Panc1 (cell line): Measurements from ENCODE around the gene SMYD4. TPM values are rescaled to one million over a fixed set of nuclear protein-coding genes. Genes with fewer than 3 reads are reported as not detected.

Experiments used
- ATAC-seq: fragments of 200-7000 bp; cut with Tn5 transposase; 2 replicates; pipeline ENCODE4 v1.9.1; 2020; ENCODE audit warnings: mild to moderate bottlenecking, moderate library complexity
- BruUV-seq: library from RNA; stranded (reverse); fragments of 400-500 nt; replicated peaks from 2 replicates; lab custom pipeline; 2021; lab: Mats Ljungman, UMichigan
- CTCF ChIA-PET: fragments of 300-600 bp; sonication (Branson Sonifier 250); formaldehyde crosslinking; loops from one replicate; lab custom pipeline; 2022; ENCODE audit warnings: antibody characterized with exemption; lab: Charles Lee
- POLR2A ChIA-PET: fragments of 300-600 bp; sonication (Branson Sonifier 250); formaldehyde crosslinking; loops from one replicate; lab custom pipeline; 2022; ENCODE audit warnings: antibody characterized with exemption; lab: Charles Lee
- DNase-seq: peaks from one replicate; pipeline ENCODE4 v3.0.0-alpha.2; 2010; ENCODE audit warnings: low read depth, low spot score
- H3K27ac ChIP-seq: 2 replicates; pipeline ENCODE4 v1.5.1; 2011; ENCODE audit warnings: mild to moderate bottlenecking, low read length, inconsistent platforms
- H3K27me3 ChIP-seq: fragments of 200-500 bp; sonication (Bioruptor generic); 2 replicates; pipeline ENCODE4 v1.6.0; 2014; ENCODE audit warnings: low read length, inconsistent platforms; ENCODE audit not compliant: control insufficient read depth, insufficient read depth
- H3K36me3 ChIP-seq: fragments of 200-500 bp; sonication (Bioruptor generic); 2 replicates; pipeline ENCODE4 v1.5.1; 2014; ENCODE audit warnings: inconsistent platforms, mild to moderate bottlenecking, low read length, moderate library complexity; ENCODE audit not compliant: control insufficient read depth, insufficient read depth
- H3K4me1 ChIP-seq: 2 replicates; pipeline ENCODE4 v1.5.1; 2011; ENCODE audit warnings: inconsistent platforms, mild to moderate bottlenecking, low read length, moderate library complexity; ENCODE audit not compliant: control insufficient read depth, insufficient read depth
- H3K4me3 ChIP-seq, 2 experiments: 2 replicates each; pipeline ENCODE4 v1.5.1; 2011 to 2012; ENCODE audit warnings: low read depth in 2 of 2, low read length in 2 of 2, mild to moderate bottlenecking in 2 of 2, inconsistent platforms in 1 of 2, moderate library complexity in 1 of 2
- H3K9me3 ChIP-seq: fragments of 200-500 bp; sonication (Bioruptor generic); 2 replicates; pipeline ENCODE4 v1.5.1; 2014; ENCODE audit warnings: low read depth, mild to moderate bottlenecking, inconsistent platforms, low read length, moderate library complexity; ENCODE audit not compliant: control insufficient read depth, insufficient read depth
- POLR2AphosphoS5 ChIP-seq: IDR thresholded peaks from 2 replicates; pipeline ENCODE4 v1.6.1; 2012; ENCODE audit warnings: mild to moderate bottlenecking, low read depth, low read length, moderate library complexity
- SIN3A ChIP-seq: IDR thresholded peaks from 2 replicates; pipeline ENCODE4 v1.6.1; 2012; ENCODE audit warnings: low read depth, mild to moderate bottlenecking, low read length, moderate library complexity, borderline replicate concordance; ENCODE audit not compliant: insufficient read depth
- TCF7L2 ChIP-seq: IDR thresholded peaks from 2 replicates; pipeline ENCODE4 v1.6.1; 2011; ENCODE audit warnings: mild to moderate bottlenecking, low read depth, low read length, inconsistent platforms
- in situ Hi-C: cut with HindIII; loops from 2 replicates; pipeline ENCODE4 v1.10.0; 2016; ENCODE audit warnings: low sequenced_read_pairs, low pct_unique_long_range_greater_than_20kb
- intact Hi-C: fragments of 100-400 bp; cut with micrococcal nuclease; formaldehyde crosslinking; loops from one replicate; pipeline ENCODE4 v1.10.0; 2022; ENCODE audit not compliant: unreplicated experiment
- total RNA-seq: library from RNA; stranded (reverse); gene quantifications from one replicate; pipeline ENCODE4 v1.2.1, GENCODE V29; 2021; ENCODE audit not compliant: unreplicated experiment
- TF ChIP-seq, protein P1 (sequence below), 2 experiments: IDR thresholded peaks; 2 replicates each; pipeline ENCODE4 v1.6.1; 2011 to 2012; ENCODE audit warnings: low read depth in 2 of 2, control low read depth in 1 of 2, low read length in 1 of 2, mild to moderate bottlenecking in 1 of 2, moderate library complexity in 1 of 2; ENCODE audit not compliant: insufficient read depth in 1 of 2
- TF ChIP-seq, protein P2 (sequence below): fragments of 450-650 bp; IDR thresholded peaks from 2 replicates; pipeline ENCODE4 v1.5.1; 2017; ENCODE audit warnings: mild to moderate bottlenecking

Gene SMYD4
- total RNA-seq, 1 experiment from 2014 or later, result 17.1 TPM

DNA sequence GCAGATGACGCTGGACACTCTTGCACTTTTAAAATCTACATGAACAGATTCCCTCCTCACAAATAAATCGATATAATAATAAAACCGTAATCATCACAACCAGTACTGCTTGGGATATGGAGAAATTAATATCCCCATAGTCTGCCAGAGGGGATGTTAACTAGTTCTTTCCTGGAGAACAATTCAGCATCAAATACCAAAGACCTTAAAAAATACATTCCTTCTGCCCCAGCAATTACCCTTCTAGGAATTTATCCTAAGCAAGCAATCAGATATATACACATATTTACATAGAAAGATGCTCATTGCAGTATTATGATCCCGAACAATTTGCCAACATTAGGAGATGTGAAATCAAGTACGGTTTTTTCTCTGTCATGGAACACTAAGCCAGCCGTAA lies 21.8 kb downstream of the SMYD4 start:
- ATAC-seq, result no peak
- H3K9me3 ChIP-seq, result no peaks in the 10 kb centered on the region
- no peak for TF ChIP-seq TCF7L2
- TF ChIP-seq, protein P1, sequence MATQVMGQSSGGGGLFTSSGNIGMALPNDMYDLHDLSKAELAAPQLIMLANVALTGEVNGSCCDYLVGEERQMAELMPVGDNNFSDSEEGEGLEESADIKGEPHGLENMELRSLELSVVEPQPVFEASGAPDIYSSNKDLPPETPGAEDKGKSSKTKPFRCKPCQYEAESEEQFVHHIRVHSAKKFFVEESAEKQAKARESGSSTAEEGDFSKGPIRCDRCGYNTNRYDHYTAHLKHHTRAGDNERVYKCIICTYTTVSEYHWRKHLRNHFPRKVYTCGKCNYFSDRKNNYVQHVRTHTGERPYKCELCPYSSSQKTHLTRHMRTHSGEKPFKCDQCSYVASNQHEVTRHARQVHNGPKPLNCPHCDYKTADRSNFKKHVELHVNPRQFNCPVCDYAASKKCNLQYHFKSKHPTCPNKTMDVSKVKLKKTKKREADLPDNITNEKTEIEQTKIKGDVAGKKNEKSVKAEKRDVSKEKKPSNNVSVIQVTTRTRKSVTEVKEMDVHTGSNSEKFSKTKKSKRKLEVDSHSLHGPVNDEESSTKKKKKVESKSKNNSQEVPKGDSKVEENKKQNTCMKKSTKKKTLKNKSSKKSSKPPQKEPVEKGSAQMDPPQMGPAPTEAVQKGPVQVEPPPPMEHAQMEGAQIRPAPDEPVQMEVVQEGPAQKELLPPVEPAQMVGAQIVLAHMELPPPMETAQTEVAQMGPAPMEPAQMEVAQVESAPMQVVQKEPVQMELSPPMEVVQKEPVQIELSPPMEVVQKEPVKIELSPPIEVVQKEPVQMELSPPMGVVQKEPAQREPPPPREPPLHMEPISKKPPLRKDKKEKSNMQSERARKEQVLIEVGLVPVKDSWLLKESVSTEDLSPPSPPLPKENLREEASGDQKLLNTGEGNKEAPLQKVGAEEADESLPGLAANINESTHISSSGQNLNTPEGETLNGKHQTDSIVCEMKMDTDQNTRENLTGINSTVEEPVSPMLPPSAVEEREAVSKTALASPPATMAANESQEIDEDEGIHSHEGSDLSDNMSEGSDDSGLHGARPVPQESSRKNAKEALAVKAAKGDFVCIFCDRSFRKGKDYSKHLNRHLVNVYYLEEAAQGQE (IDR thresholded peaks at IDR 0.05; ENCODE audit: insufficient read depth in 1 of 2, low read depth in 2 of 2, low read length in 1 of 2), result no peak
- TF ChIP-seq SIN3A, result no peak
- TF ChIP-seq, protein P2, sequence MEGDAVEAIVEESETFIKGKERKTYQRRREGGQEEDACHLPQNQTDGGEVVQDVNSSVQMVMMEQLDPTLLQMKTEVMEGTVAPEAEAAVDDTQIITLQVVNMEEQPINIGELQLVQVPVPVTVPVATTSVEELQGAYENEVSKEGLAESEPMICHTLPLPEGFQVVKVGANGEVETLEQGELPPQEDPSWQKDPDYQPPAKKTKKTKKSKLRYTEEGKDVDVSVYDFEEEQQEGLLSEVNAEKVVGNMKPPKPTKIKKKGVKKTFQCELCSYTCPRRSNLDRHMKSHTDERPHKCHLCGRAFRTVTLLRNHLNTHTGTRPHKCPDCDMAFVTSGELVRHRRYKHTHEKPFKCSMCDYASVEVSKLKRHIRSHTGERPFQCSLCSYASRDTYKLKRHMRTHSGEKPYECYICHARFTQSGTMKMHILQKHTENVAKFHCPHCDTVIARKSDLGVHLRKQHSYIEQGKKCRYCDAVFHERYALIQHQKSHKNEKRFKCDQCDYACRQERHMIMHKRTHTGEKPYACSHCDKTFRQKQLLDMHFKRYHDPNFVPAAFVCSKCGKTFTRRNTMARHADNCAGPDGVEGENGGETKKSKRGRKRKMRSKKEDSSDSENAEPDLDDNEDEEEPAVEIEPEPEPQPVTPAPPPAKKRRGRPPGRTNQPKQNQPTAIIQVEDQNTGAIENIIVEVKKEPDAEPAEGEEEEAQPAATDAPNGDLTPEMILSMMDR, result no peak
- no peak for TF ChIP-seq POLR2AphosphoS5
- H3K27me3 ChIP-seq, result no peaks in the 10 kb centered on the region
- H3K36me3 ChIP-seq, result no peaks in the 10 kb centered on the region; the same call in 1 of the 2 replicates
- intact Hi-C loops, result no loop called here
- DNase-seq, result no peak
- ChIA-PET POLR2A (no interaction called here), CTCF (no interaction called here)
- in situ Hi-C loops, result no loop called here
- H3K4me3 ChIP-seq, result no peak overlapping the region
- no peak overlapping the region for H3K27ac ChIP-seq
- H3K4me1 ChIP-seq, result no peaks in the 10 kb centered on the region
- BruUV-seq, result TSS peak; percentile 67

DNA sequence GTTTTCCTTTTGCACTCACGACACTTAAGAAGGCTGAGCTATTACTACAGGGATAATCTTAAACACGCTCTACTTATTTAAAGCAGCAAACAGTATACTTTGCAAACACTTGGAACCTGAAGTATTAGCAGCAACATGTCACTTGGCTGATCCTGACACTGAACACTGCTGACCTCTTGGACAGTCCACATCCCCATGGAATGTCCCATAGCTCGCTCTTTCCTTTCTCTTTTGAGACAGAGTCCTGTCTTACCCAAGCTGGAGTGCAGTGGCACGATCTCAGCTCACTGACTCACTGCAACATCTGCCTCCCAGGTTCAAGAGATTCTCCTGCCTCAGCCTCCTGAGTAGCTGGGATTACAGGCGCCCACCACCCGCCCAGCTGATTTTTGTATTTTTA lies 26.4 kb downstream of the SMYD4 start:
- in situ Hi-C loops (no loop called here), intact Hi-C loops (no loop called here)
- ATAC-seq, result no peak
- H3K4me3 ChIP-seq, result no peak overlapping the region
- ChIA-PET POLR2A (no interaction called here), CTCF (no interaction called here)
- TF ChIP-seq, protein P1 (IDR thresholded peaks at IDR 0.05; ENCODE audit: insufficient read depth in 1 of 2, low read depth in 2 of 2, low read length in 1 of 2), result no peak
- TF ChIP-seq POLR2AphosphoS5, result no peak
- no peak for TF ChIP-seq TCF7L2
- TF ChIP-seq, protein P2, result no peak
- no peak for TF ChIP-seq SIN3A
- no peaks in the 10 kb centered on the region for H3K9me3 ChIP-seq
- no peaks in the 10 kb centered on the region for H3K4me1 ChIP-seq
- H3K36me3 ChIP-seq, result no peaks in the 10 kb centered on the region; the same call in 1 of the 2 replicates
- DNase-seq, result no peak
- no peak overlapping the region for H3K27ac ChIP-seq
- BruUV-seq, result no TSS peak
- no peaks in the 10 kb centered on the region for H3K27me3 ChIP-seq
